ENCODE data around the gene TCF12. TPM values are rescaled to one million over a fixed set of nuclear protein-coding genes. Genes with fewer than 3 reads are reported as not detected.

Gene TCF12
- total RNA-seq, 1 experiment from 2014 or later, result 102 TPM

DNA sequence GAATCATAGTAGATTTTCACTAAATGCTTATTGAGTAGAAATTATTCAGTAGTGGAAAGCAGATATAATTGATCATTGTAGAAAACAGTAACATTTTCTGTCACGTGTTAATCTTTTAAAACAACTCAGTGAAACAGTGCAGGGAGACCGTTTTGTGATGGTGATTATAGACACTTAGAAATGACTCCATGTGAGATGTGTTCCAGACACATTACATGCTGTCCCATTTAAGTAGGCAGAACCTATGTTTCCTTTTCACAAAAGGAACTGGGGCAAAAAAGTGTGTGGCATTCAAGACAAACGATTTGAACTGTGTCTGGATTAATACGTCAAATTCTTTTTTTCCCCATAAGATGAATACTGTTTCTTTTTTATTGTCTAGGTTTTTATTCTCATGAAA is 126.5 kb downstream of the TCF12 start:
- POLR2A ChIA-PET, result no interaction called here
- H3K4me3 ChIP-seq (ENCODE audit: low read depth in 2 of 2, low read length in 2 of 2), result no peak overlapping the region
- TF ChIP-seq, protein P1, sequence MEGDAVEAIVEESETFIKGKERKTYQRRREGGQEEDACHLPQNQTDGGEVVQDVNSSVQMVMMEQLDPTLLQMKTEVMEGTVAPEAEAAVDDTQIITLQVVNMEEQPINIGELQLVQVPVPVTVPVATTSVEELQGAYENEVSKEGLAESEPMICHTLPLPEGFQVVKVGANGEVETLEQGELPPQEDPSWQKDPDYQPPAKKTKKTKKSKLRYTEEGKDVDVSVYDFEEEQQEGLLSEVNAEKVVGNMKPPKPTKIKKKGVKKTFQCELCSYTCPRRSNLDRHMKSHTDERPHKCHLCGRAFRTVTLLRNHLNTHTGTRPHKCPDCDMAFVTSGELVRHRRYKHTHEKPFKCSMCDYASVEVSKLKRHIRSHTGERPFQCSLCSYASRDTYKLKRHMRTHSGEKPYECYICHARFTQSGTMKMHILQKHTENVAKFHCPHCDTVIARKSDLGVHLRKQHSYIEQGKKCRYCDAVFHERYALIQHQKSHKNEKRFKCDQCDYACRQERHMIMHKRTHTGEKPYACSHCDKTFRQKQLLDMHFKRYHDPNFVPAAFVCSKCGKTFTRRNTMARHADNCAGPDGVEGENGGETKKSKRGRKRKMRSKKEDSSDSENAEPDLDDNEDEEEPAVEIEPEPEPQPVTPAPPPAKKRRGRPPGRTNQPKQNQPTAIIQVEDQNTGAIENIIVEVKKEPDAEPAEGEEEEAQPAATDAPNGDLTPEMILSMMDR (IDR thresholded peaks at IDR 0.05), result no peak
- TF ChIP-seq TCF7L2 (IDR thresholded peaks at IDR 0.05; ENCODE audit: low read depth, low read length), result no peak
- TF ChIP-seq POLR2AphosphoS5 (IDR thresholded peaks at IDR 0.05; ENCODE audit: low read depth, low read length), result no peak
- TF ChIP-seq SIN3A (IDR thresholded peaks at IDR 0.05; ENCODE audit: borderline replicate concordance, insufficient read depth, low read depth, low read length), result no peak
- TF ChIP-seq, protein P2, sequence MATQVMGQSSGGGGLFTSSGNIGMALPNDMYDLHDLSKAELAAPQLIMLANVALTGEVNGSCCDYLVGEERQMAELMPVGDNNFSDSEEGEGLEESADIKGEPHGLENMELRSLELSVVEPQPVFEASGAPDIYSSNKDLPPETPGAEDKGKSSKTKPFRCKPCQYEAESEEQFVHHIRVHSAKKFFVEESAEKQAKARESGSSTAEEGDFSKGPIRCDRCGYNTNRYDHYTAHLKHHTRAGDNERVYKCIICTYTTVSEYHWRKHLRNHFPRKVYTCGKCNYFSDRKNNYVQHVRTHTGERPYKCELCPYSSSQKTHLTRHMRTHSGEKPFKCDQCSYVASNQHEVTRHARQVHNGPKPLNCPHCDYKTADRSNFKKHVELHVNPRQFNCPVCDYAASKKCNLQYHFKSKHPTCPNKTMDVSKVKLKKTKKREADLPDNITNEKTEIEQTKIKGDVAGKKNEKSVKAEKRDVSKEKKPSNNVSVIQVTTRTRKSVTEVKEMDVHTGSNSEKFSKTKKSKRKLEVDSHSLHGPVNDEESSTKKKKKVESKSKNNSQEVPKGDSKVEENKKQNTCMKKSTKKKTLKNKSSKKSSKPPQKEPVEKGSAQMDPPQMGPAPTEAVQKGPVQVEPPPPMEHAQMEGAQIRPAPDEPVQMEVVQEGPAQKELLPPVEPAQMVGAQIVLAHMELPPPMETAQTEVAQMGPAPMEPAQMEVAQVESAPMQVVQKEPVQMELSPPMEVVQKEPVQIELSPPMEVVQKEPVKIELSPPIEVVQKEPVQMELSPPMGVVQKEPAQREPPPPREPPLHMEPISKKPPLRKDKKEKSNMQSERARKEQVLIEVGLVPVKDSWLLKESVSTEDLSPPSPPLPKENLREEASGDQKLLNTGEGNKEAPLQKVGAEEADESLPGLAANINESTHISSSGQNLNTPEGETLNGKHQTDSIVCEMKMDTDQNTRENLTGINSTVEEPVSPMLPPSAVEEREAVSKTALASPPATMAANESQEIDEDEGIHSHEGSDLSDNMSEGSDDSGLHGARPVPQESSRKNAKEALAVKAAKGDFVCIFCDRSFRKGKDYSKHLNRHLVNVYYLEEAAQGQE (IDR thresholded peaks at IDR 0.05; ENCODE audit: insufficient read depth in 1 of 2, low read depth in 2 of 2, low read length in 1 of 2), result no peak
- DNase-seq (ENCODE audit: low read depth, low spot score) (no peak), ATAC-seq (no peak)
- intact Hi-C loops (cut with micrococcal nuclease; ENCODE audit: unreplicated experiment) (no loop called here), in situ Hi-C loops (cut with HindIII; ENCODE audit: low pct_unique_long_range_greater_than_20kb, low sequenced_read_pairs) (no loop called here)
- H3K36me3 ChIP-seq (ENCODE audit: control insufficient read depth, insufficient read depth, low read length), result no peaks in the 10 kb centered on the region
- CTCF ChIA-PET, result no interaction called here
- H3K4me1 ChIP-seq (ENCODE audit: control insufficient read depth, insufficient read depth, low read length), result no peaks in the 10 kb centered on the region; the same call in 1 of the 2 replicates
- no peaks in the 10 kb centered on the region for H3K9me3 ChIP-seq (ENCODE audit: control insufficient read depth, insufficient read depth, low read depth, low read length)
- no peaks in the 10 kb centered on the region for H3K27me3 ChIP-seq (ENCODE audit: control insufficient read depth, insufficient read depth, low read length)
- BruUV-seq (replicated peaks), result no TSS peak
- no peak overlapping the region for H3K27ac ChIP-seq (ENCODE audit: low read length)

DNA sequence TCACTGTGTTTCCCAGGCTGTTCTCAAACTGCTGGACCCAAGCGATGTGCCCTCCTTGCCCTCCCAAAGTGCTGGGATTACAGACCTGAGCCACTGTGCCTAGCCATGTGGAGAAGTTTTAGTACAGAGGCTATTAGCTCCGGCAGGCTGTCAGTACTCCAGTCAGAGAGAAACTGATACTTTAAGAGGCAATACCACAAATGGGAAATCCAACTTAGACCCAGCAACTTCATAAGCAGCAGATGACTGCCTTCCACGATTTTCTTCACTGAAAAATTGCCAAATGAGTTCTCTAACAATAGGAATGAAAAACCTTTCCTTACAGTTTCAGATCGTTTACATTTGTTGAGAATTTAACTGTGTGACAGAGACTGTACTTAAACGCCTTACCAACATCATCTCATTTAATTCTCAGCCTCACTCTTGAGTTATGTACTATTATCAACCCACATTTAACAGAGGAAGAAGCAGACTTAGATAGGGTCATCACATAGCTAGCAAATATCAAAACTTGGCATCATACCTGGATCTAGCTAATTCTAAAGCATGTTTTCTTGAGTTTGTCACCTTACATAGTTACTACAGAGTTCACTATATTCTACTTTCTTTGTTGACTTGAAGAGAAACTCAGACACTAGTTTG is 127.4 kb downstream of the TCF12 start:
- H3K27ac ChIP-seq (ENCODE audit: low read length), result no peak overlapping the region
- in situ Hi-C loops (cut with HindIII; ENCODE audit: low pct_unique_long_range_greater_than_20kb, low sequenced_read_pairs), result no loop called here
- ATAC-seq, result no peak
- DNase-seq (ENCODE audit: low read depth, low spot score), result no peak
- H3K9me3 ChIP-seq (ENCODE audit: control insufficient read depth, insufficient read depth, low read depth, low read length), result no peaks in the 10 kb centered on the region
- POLR2A ChIA-PET, result no interaction called here
- H3K36me3 ChIP-seq (ENCODE audit: control insufficient read depth, insufficient read depth, low read length), result no peaks in the 10 kb centered on the region
- intact Hi-C loops (cut with micrococcal nuclease; ENCODE audit: unreplicated experiment), result no loop called here
- TF ChIP-seq, protein P2 (IDR thresholded peaks at IDR 0.05; ENCODE audit: insufficient read depth in 1 of 2, low read depth in 2 of 2, low read length in 1 of 2), result no peak
- TF ChIP-seq, protein P1 (IDR thresholded peaks at IDR 0.05), result no peak
- TF ChIP-seq SIN3A (IDR thresholded peaks at IDR 0.05; ENCODE audit: borderline replicate concordance, insufficient read depth, low read depth, low read length), result no peak
- no peak for TF ChIP-seq TCF7L2 (IDR thresholded peaks at IDR 0.05; ENCODE audit: low read depth, low read length)
- no peak for TF ChIP-seq POLR2AphosphoS5 (IDR thresholded peaks at IDR 0.05; ENCODE audit: low read depth, low read length)
- no peak overlapping the region for H3K4me3 ChIP-seq (ENCODE audit: low read depth in 2 of 2, low read length in 2 of 2)
- BruUV-seq (replicated peaks), result no TSS peak
- H3K27me3 ChIP-seq (ENCODE audit: control insufficient read depth, insufficient read depth, low read length), result no peaks in the 10 kb centered on the region
- CTCF ChIA-PET, result no interaction called here
- H3K4me1 ChIP-seq (ENCODE audit: control insufficient read depth, insufficient read depth, low read length), result no peaks in the 10 kb centered on the region
